GM13976 (cell line): ENCODE results near the gene PDAP1.
"Not testable (repeated sequence)": the region's sequence is repeated elsewhere in the genome, so short reads cannot be mapped to it uniquely, and the experiment has no call there.

Experiments used
- DNase-seq: peaks from one replicate; pipeline ENCODE4 v3.0.0; 2012; ENCODE audit warnings: low spot score
- in situ Hi-C: fragments of 300-500 bp; cut with MboI; formaldehyde crosslinking; loops from one replicate; pipeline ENCODE4 v1.12.0; 2022; ENCODE audit warnings: low sequenced_read_pairs, mixed read lengths, inconsistent platforms; ENCODE audit not compliant: unreplicated experiment
- TF ChIP-seq, protein P1 (sequence below): IDR thresholded peaks from 2 replicates; pipeline ENCODE4 v1.5.1; 2012; ENCODE audit warnings: borderline replicate concordance, mild to moderate bottlenecking; ENCODE audit not compliant: insufficient read depth; ENCODE audit errors: extremely low read depth, missing control alignments, control extremely low read depth

PDAP1 gene

DNA sequence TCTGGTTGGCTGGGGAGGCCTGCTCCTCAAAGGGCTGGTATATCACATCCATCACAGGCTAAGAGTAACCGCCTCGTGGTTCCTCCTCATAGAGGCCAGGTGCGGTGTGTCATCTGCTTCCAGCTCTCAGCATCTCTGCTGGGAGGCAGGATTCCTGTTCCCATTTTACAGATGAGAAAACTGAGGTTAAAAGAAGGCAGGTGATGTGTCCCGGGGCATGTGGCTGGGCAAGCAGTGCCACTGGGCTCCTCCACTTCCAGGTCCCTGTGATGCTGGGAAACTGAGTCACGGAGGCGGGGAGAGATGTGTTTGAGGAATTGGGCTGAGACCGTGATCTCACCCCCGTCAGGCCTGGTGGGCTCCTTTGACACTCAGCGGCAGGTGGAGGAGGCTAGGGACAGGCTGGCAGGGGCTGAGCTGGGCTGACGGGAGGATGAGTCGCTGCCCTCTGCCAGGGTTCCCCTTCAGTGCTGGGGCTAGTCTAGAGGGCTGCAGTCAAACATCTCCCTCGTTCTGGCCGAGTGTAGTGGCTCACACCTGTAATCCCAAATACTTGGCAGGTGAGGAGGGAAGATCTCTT lies 24.5 kb downstream of the PDAP1 start:
- in situ Hi-C loops, result no loop called here
- DNase-seq, result no peak
- TF ChIP-seq, protein P1, sequence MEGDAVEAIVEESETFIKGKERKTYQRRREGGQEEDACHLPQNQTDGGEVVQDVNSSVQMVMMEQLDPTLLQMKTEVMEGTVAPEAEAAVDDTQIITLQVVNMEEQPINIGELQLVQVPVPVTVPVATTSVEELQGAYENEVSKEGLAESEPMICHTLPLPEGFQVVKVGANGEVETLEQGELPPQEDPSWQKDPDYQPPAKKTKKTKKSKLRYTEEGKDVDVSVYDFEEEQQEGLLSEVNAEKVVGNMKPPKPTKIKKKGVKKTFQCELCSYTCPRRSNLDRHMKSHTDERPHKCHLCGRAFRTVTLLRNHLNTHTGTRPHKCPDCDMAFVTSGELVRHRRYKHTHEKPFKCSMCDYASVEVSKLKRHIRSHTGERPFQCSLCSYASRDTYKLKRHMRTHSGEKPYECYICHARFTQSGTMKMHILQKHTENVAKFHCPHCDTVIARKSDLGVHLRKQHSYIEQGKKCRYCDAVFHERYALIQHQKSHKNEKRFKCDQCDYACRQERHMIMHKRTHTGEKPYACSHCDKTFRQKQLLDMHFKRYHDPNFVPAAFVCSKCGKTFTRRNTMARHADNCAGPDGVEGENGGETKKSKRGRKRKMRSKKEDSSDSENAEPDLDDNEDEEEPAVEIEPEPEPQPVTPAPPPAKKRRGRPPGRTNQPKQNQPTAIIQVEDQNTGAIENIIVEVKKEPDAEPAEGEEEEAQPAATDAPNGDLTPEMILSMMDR, result no peak

DNA sequence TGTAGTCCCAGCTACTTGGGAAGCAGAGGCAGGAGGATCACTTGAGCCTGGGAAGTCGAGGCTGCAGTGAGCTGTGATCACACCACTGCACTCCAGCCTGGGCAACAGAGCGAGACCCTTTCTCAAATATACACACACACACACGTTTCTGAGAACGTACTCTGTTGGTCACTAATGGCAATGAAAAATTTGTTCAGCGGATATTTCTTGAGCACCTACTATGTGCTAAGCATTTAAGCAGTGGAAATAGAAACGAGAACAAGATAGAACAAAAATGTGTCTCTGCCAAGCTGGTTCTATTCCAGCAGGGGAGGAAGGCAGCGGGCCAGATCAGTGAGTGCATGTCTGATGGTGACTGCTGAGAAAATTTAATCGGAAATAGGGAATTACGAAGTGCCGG lies 25.2 kb downstream of the PDAP1 start:
- in situ Hi-C loops, result no loop called here

DNA sequence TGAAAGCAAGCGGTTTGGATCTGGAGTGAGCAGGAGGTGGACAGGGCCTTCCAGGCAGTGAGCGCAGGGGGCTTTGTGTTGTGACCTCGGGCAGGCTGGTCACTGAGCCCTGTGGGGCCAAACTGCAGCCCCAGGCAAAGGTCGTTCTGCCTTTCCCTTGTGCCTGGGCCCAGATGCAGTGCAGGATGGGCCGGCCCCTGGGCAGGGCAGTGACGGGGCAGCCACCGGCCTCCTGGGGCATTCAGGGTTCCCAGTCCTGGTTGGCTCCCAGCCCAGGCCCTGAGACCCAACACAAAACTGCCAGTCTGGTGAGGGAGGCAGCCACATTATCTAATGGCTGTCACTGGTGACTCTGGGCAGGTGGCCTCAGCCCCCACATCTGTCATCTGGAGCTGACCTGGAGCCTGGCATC lies 26.7 kb downstream of the PDAP1 start:
- DNase-seq, result no peak
- TF ChIP-seq, protein P1, result no peak
- in situ Hi-C loops, result no loop called here

More for the DNA sequence above, 25.2 kb downstream of the PDAP1 start:
- TF ChIP-seq, protein P1, result no peak
- no peak for DNase-seq

DNA sequence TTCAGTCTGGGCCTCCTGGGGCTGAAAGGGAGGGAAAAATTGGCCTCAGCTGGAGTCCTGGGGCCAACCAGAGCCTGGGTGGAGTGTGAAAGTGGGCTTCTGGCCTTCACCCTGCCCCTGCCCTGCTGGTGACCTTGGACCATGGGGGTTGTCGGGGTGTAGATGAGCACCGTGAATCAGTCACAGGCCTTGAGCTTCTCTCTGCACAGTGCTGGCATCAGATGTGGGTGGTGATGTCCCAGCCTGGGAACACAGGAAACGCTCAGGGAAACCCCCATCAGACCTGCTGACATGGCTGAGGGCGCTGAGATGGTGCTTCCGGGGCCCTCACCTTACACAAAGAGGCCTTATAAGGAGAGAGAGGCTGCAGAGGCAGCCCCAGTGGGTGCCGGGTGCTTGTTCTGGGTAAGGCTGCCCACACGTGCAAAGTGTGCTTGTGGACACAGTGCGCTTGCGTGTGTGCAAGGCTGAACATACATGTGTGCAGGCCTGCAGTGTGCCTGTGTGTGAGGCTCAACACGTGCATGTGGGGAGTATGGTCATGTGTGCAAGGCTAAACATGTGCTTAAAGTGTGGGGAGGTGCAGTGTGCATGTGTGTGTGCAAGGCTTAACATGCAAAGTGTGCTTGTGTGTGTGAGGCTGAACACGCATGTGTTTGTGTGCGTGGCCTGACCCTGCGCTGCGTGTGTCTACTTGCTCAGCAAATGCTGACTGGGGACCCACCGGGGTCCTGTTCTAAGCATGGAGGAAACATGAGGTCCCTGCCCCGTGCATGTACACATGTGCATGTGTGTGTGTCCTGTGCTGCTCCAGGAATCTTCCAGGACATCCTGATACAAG lies 27.4 kb downstream of the PDAP1 start:
- DNase-seq, result peak; percentile 87
- TF ChIP-seq, protein P1, result no peak
- in situ Hi-C loops, result no loop called here

DNA sequence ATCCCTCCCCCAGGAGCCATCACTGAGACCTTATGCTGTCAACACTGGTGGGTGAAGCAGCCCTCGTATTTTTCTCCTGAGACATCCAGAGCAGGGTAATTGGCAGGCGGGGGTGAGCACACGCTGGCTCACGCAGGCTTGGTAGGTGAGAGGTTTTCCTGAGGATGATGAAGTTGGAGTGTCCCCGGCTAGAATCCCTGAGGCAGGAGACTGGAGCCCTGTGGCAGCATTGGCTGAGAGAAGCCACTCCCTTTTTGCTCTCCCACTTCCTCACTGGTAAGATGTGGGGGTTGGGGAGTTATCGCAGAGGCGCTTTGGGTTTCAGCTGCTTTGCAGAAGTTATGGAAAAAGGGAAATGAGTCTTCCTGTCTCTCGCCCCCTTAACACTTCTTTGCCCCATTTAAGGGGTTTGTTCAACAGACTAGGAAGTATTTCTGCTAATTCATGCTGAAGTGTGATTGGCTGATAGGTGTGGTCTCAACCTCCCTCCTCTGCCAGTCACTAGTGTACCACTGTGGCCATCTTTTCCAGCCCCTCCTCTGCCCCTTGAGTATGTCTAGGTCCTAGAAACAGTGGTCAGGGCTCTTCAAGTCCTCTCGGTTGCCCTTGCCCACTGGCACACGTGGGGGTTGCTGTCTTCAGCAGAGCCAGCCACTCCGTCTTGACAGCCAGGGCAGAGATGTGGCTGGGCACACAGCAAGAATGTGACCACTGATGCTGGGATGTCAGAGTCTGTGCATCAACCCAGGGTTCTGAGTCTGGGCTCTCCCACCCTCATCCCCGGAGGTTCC lies 28.2 kb downstream of the PDAP1 start:
- peak; percentile 78 for DNase-seq
- in situ Hi-C loops, result no loop called here
- TF ChIP-seq, protein P1, result no peak

DNA sequence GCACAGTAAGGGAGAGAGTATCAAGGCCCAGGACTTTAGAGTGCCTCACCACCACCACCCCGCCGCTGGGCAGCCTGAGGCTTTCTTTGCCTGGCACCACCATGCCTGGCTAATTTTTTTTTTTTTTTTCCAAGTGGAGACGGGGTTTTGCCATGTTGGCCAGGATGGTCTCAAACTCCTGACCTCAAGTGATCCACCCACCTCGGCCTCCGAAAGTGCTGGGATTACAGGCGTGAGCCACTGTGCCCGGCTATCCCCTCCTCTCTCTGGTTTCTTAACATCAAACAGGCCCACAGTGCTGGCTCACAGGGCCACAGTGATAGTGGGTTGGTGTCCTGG lies 28.7 kb downstream of the PDAP1 start:
- in situ Hi-C loops, DNase-seq: not testable (repeated sequence)
